Vagina (tissue), 2 donors: Measurements from ENCODE around the gene ENPP7. TPM values are rescaled to one million over a fixed set of nuclear protein-coding genes. Genes with fewer than 3 reads are reported as not detected.

Source experiments
- DNase-seq, 2 donors: peaks; one replicate each; pipeline ENCODE4 v3.0.0-alpha.2; 2017; ENCODE audit errors: extremely low spot score in 2 of 2
- H3K27ac ChIP-seq: fragments of 200-600 bp; sonication (generic); one replicate; pipeline ENCODE4 v1.5.1; 2019
- H3K27me3 ChIP-seq: fragments of 200-600 bp; sonication (generic); one replicate; pipeline ENCODE4 v1.5.1; 2019
- H3K36me3 ChIP-seq, 2 donors: fragments of 200-600 bp; sonication (generic); one replicate each; pipeline ENCODE4 v1.5.1; 2017 to 2019
- H3K4me1 ChIP-seq: fragments of 200-600 bp; sonication (generic); one replicate; pipeline ENCODE4 v1.5.1; 2019
- H3K4me3 ChIP-seq, 2 donors: fragments of 200-600 bp; sonication (generic); 1 replicate in 1 of 2; 2 replicates in 1 of 2; pipeline ENCODE4 v1.5.1; 2016 to 2019
- H3K9me3 ChIP-seq: fragments of 200-600 bp; sonication (generic); one replicate; pipeline ENCODE4 v1.5.1; 2019
- POLR2A ChIP-seq, 2 donors: fragments of 450-650 bp; IDR thresholded peaks; one replicate each; pipeline ENCODE4 v1.6.1; 2017; ENCODE audit warnings: antibody characterized with exemption in 2 of 2, mild to moderate bottlenecking in 2 of 2, moderate library complexity in 2 of 2
- POLR2AphosphoS5 ChIP-seq, 2 donors: sonication (generic); formaldehyde crosslinking; IDR thresholded peaks; one replicate each; pipeline ENCODE4 v1.9.0; 2017; ENCODE audit warnings: antibody characterized with exemption in 2 of 2, mild to moderate bottlenecking in 2 of 2, low read depth in 1 of 2; ENCODE audit not compliant: insufficient read depth in 1 of 2
- intact Hi-C: fragments of 100-400 bp; cut with DNase I; formaldehyde crosslinking; loops from one replicate; pipeline ENCODE4 v1.15.1; 2023
- microRNA-seq: library from miRNA; unstranded; fragments of <30 nt; microRNA quantifications from one replicate; pipeline ENCODE4, GENCODE V29; 2017; ENCODE audit warnings: borderline number of aligned reads, borderline replicate concordance
- small RNA-seq: library from RNA; depleted of rRNA; stranded (forward); fragments of <200 nt; gene quantifications from one replicate; pipeline ENCODE3, GENCODE V24; 2016
- total RNA-seq: library from RNA; depleted of rRNA; stranded (reverse); fragments of >200 nt; gene quantifications from one replicate; pipeline ENCODE4 v1.2.3, GENCODE V29; 2016
- TF ChIP-seq, protein P1 (sequence below), 3 experiments: fragments of 450-650 bp in 2 of 3; fragments of 200-600 bp in 1 of 3; sonication (generic) in 1 of 3; IDR thresholded peaks; one replicate each; pipeline ENCODE4 v1.5.1; 2017 to 2019; ENCODE audit warnings: antibody characterized with exemption in 3 of 3, mild to moderate bottlenecking in 2 of 3, moderate library complexity in 2 of 3

ENPP7 gene
- total RNA-seq, 1 donor from 2014 or later, result not detected

DNA sequence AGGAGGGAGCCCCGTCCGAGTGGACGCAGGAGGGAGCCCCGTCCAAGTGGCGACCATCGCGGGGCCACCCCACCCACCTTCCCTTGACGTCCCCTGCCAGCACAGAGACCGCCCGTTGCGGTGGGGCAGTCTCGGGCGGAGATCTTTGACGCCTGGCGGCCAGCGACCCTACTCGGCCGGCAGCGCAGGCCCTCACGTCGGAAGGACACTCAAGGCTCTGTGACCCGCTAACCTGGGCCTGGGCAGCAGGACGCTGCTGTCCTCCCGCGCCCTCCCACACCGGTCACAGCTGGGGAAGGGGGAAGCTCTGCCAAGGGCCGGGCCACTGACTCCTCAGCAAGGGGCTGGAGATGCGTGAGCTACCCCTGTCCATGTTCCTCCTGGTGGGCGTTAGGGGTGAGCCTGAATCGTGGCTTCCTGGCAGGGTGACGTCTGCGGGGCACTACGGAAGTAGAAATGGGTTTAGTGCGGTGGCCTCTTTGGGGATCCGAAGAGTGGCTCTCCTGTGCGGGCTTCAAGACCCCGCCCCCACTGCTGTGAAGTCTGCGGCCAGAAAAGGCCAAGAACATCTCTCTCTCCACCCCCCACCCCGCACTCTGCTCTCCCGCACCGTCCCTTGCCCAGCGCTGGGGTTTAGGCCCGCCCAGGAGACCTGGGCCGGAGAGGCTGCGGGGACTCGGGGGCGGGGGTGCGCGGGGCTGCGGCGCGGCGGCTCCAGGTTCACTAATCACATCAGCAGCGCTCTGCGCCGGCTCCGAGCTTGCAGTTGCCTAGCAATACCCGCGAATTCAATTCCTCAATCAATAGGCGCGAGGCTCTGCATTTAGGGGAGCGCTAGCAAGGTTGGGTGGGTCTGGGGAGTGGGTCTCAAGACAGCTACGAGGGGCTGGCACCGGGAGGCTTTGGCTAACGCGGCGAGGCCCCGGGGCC is 60.3 kb downstream of the ENPP7 start:
- peaks cover 44% of the 10 kb centered on the region for H3K4me1 ChIP-seq

DNA sequence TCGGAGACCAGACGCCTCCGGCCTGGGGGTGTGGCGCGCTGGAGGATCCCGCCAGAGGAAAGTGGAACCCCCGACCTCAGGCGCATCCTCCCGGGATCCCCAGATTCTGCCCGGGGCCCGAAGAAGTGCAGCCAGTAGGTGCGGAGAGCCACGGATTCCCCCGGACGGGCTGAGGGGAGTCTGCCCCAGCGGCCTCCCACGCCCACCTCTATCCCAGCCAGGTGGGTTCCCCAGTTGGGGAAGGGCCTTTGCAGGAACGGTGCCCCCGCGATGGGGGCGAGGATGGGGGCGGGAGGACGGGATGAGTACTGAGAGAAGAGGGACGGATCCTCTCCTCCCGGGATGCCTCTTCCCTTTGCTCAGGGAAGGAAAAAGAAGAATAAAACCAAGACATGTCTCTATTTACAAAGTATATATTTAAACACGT is 61.0 kb downstream of the ENPP7 start:
- Histone ChIP-seq H3K27ac (no peak overlapping the region), H3K27me3 (peaks cover 28% of the 10 kb centered on the region), H3K36me3 (no peaks in the 10 kb centered on the region), H3K4me3 (no peak overlapping the region), H3K4me1 (peaks cover 50% of the 10 kb centered on the region), H3K9me3 (no peaks in the 10 kb centered on the region)
- intact Hi-C loops, result loop anchor here (10.0 kb wide), 1 partner anchor 203 kb away; no protein-coding TSS in a partner anchor
- no peak for DNase-seq
- no peak for TF ChIP-seq POLR2AphosphoS5 (IDR thresholded peaks at IDR 0.05; ENCODE audit: insufficient read depth in 1 of 2, low read depth in 1 of 2)
- TF ChIP-seq POLR2A (IDR thresholded peaks at IDR 0.05), result no peak
- TF ChIP-seq, protein P1, sequence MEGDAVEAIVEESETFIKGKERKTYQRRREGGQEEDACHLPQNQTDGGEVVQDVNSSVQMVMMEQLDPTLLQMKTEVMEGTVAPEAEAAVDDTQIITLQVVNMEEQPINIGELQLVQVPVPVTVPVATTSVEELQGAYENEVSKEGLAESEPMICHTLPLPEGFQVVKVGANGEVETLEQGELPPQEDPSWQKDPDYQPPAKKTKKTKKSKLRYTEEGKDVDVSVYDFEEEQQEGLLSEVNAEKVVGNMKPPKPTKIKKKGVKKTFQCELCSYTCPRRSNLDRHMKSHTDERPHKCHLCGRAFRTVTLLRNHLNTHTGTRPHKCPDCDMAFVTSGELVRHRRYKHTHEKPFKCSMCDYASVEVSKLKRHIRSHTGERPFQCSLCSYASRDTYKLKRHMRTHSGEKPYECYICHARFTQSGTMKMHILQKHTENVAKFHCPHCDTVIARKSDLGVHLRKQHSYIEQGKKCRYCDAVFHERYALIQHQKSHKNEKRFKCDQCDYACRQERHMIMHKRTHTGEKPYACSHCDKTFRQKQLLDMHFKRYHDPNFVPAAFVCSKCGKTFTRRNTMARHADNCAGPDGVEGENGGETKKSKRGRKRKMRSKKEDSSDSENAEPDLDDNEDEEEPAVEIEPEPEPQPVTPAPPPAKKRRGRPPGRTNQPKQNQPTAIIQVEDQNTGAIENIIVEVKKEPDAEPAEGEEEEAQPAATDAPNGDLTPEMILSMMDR (IDR thresholded peaks at IDR 0.05), result no peak

More for the DNA sequence above, 60.3 kb downstream of the ENPP7 start:
- Histone ChIP-seq H3K4me3 (no peak overlapping the region), H3K9me3 (no peaks in the 10 kb centered on the region), H3K27ac (no peak overlapping the region), H3K36me3 (no peaks in the 10 kb centered on the region), H3K27me3 (peaks cover 28% of the 10 kb centered on the region)
- intact Hi-C loops, result loop anchor here (10.0 kb wide), 1 partner anchor 204 kb away; no protein-coding TSS in a partner anchor
- TF ChIP-seq, protein P1 (IDR thresholded peaks at IDR 0.05), result no peak
- TF ChIP-seq POLR2AphosphoS5 (IDR thresholded peaks at IDR 0.05; ENCODE audit: insufficient read depth in 1 of 2, low read depth in 1 of 2), result no peak
- no peak for TF ChIP-seq POLR2A (IDR thresholded peaks at IDR 0.05)
- no peak for DNase-seq

Small RNAs within 50 kb of the gene (microRNA-seq; reads per million reads assigned to microRNA genes)
- not detected for gene MIR4739

Small RNAs within 50 kb of the gene (small RNA-seq; reads per million reads assigned to genes)
- gene MIR4739, result not detected

Other genes starting within 250 kb of the ENPP7 start
- gene RBFOX3, start 119.9 kb upstream of the ENPP7 start, total RNA-seq, result 3.7 TPM
- 5.6 TPM for gene CBX2, start 47.2 kb downstream of the ENPP7 start, total RNA-seq
- 0.98 TPM for gene CBX8, start 66.1 kb downstream of the ENPP7 start, total RNA-seq
- gene CBX4, start 108.5 kb downstream of the ENPP7 start, total RNA-seq, result 13.0 TPM